Upper lobe of right lung (tissue), 1 donor: ENCODE measurements around the gene APBB1IP. TPM values are rescaled to one million over a fixed set of nuclear protein-coding genes. Genes with fewer than 3 reads are reported as not detected.
"Not testable (repeated sequence)": the region's sequence is repeated elsewhere in the genome, so short reads cannot be mapped to it uniquely, and the experiment has no call there.

Experiments used
- ATAC-seq: fragments of 200-7000 bp; cut with Tn5 transposase; one replicate; pipeline ENCODE4 v1.9.1; 2020; ENCODE audit warnings: mild to moderate bottlenecking, moderate library complexity
- DNase-seq: peaks from one replicate; pipeline ENCODE4 v3.0.0-alpha.2; 2020
- H3K27ac ChIP-seq: fragments of 200-600 bp; one replicate; pipeline ENCODE4 v1.8.0; 2022
- H3K27me3 ChIP-seq: fragments of 200-600 bp; one replicate; pipeline ENCODE4 v1.8.0; 2022; ENCODE audit warnings: mild to moderate bottlenecking
- H3K36me3 ChIP-seq: fragments of 200-600 bp; one replicate; pipeline ENCODE4 v1.8.0; 2022
- H3K4me1 ChIP-seq: fragments of 200-600 bp; one replicate; pipeline ENCODE4 v1.8.0; 2022
- H3K4me3 ChIP-seq: fragments of 200-600 bp; one replicate; pipeline ENCODE4 v1.8.0; 2022; ENCODE audit warnings: mild to moderate bottlenecking
- H3K9me3 ChIP-seq: fragments of 200-600 bp; one replicate; pipeline ENCODE4 v1.8.0; 2022
- CTCF ChIP-seq: fragments of 200-600 bp; IDR thresholded peaks from one replicate; pipeline ENCODE4 v1.8.0; 2022; ENCODE audit warnings: antibody characterized with exemption
- intact Hi-C: fragments of 100-400 bp; cut with DNase I; formaldehyde crosslinking; loops from one replicate; pipeline ENCODE4 v1.11.0; 2022
- total RNA-seq: library from RNA; stranded (reverse); fragmentation: NEBNext Ultra II Directional; extraction: Animal tissue kit (Norgen Biotek cat#: 25700); gene quantifications from one replicate; pipeline ENCODE4 v1.2.1, GENCODE V29; 2021
- donor health status: DM: no; HTN: yes; CAD: no; lungs with severe emphysema.

APBB1IP gene
- total RNA-seq, 1 donor from 2014 or later = 19.2 TPM

DNA sequence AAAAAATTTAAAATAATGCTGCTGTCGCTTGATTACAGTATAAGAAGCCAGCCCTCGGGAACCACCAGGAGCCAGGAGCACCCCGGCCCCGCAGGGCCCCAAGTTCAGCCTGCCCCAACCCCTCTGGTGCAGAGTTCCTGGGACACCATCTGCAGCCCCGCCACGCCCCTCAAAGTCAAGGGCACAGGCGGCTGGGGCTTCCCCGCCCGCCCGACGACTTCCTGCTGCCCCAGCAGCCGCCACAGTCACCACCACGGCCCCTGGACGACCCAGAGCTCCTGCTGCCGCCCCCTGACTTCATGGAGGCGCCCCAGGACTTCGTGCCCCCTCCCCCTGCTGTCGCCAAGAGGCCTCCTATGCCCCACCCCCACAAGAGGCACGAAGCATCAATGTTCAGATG is 155.8 kb downstream of the APBB1IP start:
- Histone ChIP-seq H3K27ac (no peak overlapping the region), H3K36me3 (no peaks in the 10 kb centered on the region), H3K9me3 (no peaks in the 10 kb centered on the region), H3K4me1 (no peaks in the 10 kb centered on the region), H3K27me3 (no peaks in the 10 kb centered on the region), H3K4me3 (no peak overlapping the region)
- intact Hi-C loops = no loop called here
- no peak for ATAC-seq
- DNase-seq = no peak
- no peak for TF ChIP-seq CTCF

DNA sequence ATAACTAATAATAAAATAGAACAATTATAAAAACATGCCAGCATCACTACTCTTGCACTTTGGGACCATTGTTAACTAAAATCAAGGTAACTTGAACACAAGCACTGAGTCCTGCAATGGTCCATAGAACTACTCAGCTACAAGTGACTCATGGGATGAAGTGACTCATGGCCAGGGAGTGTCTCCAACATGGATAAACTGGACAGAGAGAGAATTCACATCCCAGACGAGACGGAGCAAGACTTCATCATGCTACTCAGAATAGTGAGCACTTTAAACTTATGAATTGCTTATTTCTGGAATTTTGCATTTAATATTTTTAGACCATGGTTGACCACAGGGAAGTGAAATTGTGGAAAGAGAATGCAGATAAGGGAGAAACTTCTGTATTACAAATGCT is 165.1 kb downstream of the APBB1IP start:
- H3K4me3 ChIP-seq, H3K36me3 ChIP-seq, H3K27ac ChIP-seq, DNase-seq, H3K9me3 ChIP-seq, H3K4me1 ChIP-seq, H3K27me3 ChIP-seq, intact Hi-C loops: not testable (repeated sequence)
- ATAC-seq = peak; percentile 29

DNA sequence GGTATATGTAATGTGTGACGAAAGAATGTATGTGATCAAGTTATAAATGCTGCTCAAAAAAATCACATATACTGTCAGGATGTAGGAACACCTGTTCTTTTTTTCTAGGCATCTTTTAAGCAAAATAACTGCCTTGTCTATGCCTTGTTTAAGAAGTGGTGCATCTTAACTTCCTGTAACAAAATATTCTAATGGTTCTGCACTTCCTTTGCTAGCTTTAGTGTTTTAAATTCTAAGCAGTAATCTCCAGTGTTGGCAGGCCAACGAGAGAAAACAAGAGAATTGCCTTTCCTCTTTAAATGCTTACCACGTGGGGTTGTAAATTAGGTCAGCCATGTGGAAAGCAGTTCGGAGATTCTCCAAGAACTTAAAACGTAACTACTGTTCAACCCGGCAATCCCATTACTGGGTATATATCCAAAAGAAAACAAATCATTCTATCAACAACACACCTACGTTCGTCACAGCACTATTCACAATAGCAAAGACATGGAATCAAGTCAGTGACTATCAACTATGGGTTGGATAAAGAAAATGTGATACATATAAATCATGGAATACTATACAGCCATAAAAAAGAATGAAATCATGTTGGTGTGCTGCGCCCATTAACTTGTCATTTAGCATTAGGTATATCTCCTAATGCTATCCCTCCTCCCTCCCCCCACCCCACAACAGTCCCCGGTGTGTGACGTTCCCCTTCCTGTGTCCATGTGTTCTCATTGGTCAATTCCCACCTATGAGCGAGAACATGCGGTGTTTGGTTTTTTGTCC is 166.4 kb downstream of the APBB1IP start:
- DNase-seq, ATAC-seq, H3K36me3 ChIP-seq, H3K4me3 ChIP-seq, H3K9me3 ChIP-seq, intact Hi-C loops, H3K27me3 ChIP-seq, H3K27ac ChIP-seq, H3K4me1 ChIP-seq: not testable (repeated sequence)

- H3K9me3 ChIP-seq, H3K4me3 ChIP-seq, H3K36me3 ChIP-seq, intact Hi-C loops, DNase-seq, H3K27me3 ChIP-seq, H3K27ac ChIP-seq, H3K4me1 ChIP-seq: not testable (repeated sequence)
- ATAC-seq = peak; percentile 73
- TF ChIP-seq CTCF = peak; percentile 57
These were observed 168.3 kb downstream of the APBB1IP start for GRCh38 chr10:26606389-26606877.

- Histone ChIP-seq H3K9me3 (no peaks in the 10 kb centered on the region), H3K4me1 (no peaks in the 10 kb centered on the region), H3K27me3 (no peaks in the 10 kb centered on the region), H3K36me3 (no peaks in the 10 kb centered on the region), H3K4me3 (no peak overlapping the region), H3K27ac (no peak overlapping the region)
- ATAC-seq (peak; percentile 58), DNase-seq (no peak)
- intact Hi-C loops = no loop called here
- TF ChIP-seq CTCF = no peak
These were observed 174.2 kb downstream of the APBB1IP start for GRCh38 chr10:26612151-26612915.

Other genes starting within 250 kb of the APBB1IP start
- gene GAD2, start 221.6 kb upstream of the APBB1IP start, total RNA-seq = not detected